Astrocyte (in vitro differentiated cells and primary cell): ENCODE results near the gene COPS7B. TPM values are rescaled to one million over a fixed set of nuclear protein-coding genes. Genes with fewer than 3 reads are reported as not detected.

Experiments
- DNase-seq: peaks from one replicate; pipeline ENCODE4 v3.0.0-alpha.2; 2010; ENCODE audit warnings: low read depth
- FAIRE-seq: peaks from 2 replicates; lab custom pipeline; 2011; peaks lifted over from hg19 to GRCh38; lab: Jason Lieb, UNC
- H2AFZ ChIP-seq: 2 replicates; pipeline ENCODE4 v1.6.0; 2012; ENCODE audit warnings: low read depth, low read length, inconsistent platforms
- H3K27ac ChIP-seq: 2 replicates; pipeline ENCODE4 v1.5.1; 2011; ENCODE audit warnings: low read depth, low read length, inconsistent platforms
- H3K27me3 ChIP-seq: 2 replicates; pipeline ENCODE4 v1.6.0; 2011; ENCODE audit warnings: low read length, inconsistent platforms; ENCODE audit not compliant: insufficient read depth
- H3K36me3 ChIP-seq: 2 replicates; pipeline ENCODE4 v1.5.1; 2011; ENCODE audit warnings: low read length, inconsistent platforms; ENCODE audit not compliant: insufficient read depth
- H3K4me1 ChIP-seq: 2 replicates; pipeline ENCODE4 v1.5.1; 2011; ENCODE audit warnings: low read length, inconsistent platforms; ENCODE audit not compliant: insufficient read depth
- H3K4me2 ChIP-seq: 2 replicates; pipeline ENCODE4 v1.6.0; 2012; ENCODE audit warnings: low read length, inconsistent platforms
- H3K4me3 ChIP-seq: 2 replicates; pipeline ENCODE4 v1.5.1; 2011; ENCODE audit warnings: low read depth, mild to moderate bottlenecking, low read length, inconsistent platforms; ENCODE audit not compliant: insufficient read depth
- H3K79me2 ChIP-seq: 2 replicates; pipeline ENCODE4 v1.6.0; 2012; ENCODE audit warnings: mild to moderate bottlenecking, low read length, inconsistent platforms; ENCODE audit not compliant: insufficient read depth
- H3K9ac ChIP-seq: 2 replicates; pipeline ENCODE4 v1.6.0; 2012; ENCODE audit warnings: mild to moderate bottlenecking, low read length, inconsistent platforms
- H3K9me3 ChIP-seq: 2 replicates; pipeline ENCODE4 v1.5.1; 2012; ENCODE audit warnings: low read depth, mild to moderate bottlenecking, low read length, inconsistent platforms; ENCODE audit not compliant: insufficient read depth
- H4K20me1 ChIP-seq: 2 replicates; pipeline ENCODE4 v1.6.0; 2012; ENCODE audit warnings: low read length, inconsistent platforms; ENCODE audit not compliant: insufficient read depth
- H3K27ac Mint-ChIP-seq: one replicate; pipeline ENCODE4 v1.8.0; 2021; ENCODE audit warnings: mild to moderate bottlenecking, mixed read lengths; ENCODE audit not compliant: unreplicated experiment
- H3K27me3 Mint-ChIP-seq: one replicate; pipeline ENCODE4 v1.8.0; 2021; ENCODE audit warnings: low read depth, mixed read lengths; ENCODE audit not compliant: unreplicated experiment
- H3K36me3 Mint-ChIP-seq: one replicate; pipeline ENCODE4 v1.8.0; 2021; ENCODE audit warnings: low read depth, mixed read lengths; ENCODE audit not compliant: unreplicated experiment
- H3K4me1 Mint-ChIP-seq: one replicate; pipeline ENCODE4 v1.8.0; 2021; ENCODE audit warnings: low read depth, mixed read lengths; ENCODE audit not compliant: unreplicated experiment
- H3K4me3 Mint-ChIP-seq: one replicate; pipeline ENCODE4 v1.8.0; 2021; ENCODE audit warnings: mild to moderate bottlenecking, moderate library complexity, mixed read lengths; ENCODE audit not compliant: unreplicated experiment
- H3K9me3 Mint-ChIP-seq: one replicate; pipeline ENCODE4 v1.8.0; 2021; ENCODE audit warnings: mild to moderate bottlenecking, mixed read lengths; ENCODE audit not compliant: unreplicated experiment
- EZH2 ChIP-seq: IDR thresholded peaks from 2 replicates; pipeline ENCODE4 v1.6.1; 2012; ENCODE audit warnings: mild to moderate bottlenecking, low read length, inconsistent platforms; ENCODE audit not compliant: insufficient read depth
- total RNA-seq: library from RNA; stranded (reverse); gene quantifications from 2 replicates; pipeline ENCODE4 v1.2.1, GENCODE V29; 2021
- TF ChIP-seq, protein P1 (sequence below): IDR thresholded peaks from 2 replicates; pipeline ENCODE4 v1.5.1; 2011; ENCODE audit warnings: low read depth, mild to moderate bottlenecking, inconsistent platforms, low read length, moderate library complexity; ENCODE audit not compliant: insufficient read depth

The COPS7B gene
- total RNA-seq, 1 donor from 2014 or later = 45.0 TPM

DNA sequence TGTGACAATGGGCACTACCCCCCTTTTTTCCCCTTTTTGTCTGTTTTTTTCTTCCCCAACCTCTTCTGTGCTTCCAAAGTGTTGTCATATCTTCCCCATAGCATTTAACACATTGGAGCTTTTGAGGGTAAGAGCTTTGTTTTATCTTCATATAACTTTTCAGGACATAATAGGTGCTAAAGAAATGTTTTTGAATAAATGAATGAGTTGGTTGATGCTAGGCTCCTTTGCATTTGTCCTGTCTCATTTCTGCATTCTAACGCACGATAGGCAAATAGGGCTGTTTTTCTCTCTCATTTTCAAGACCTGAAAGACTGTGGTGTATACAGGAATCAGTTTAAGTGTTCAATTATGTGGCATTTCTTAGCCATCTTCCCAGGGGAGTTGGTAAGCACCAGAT lies 832 bp upstream of the COPS7B start:
- Histone ChIP-seq H3K4me3 (peak overlapping the region; percentile 92), H3K36me3 (no peaks in the 10 kb centered on the region), H4K20me1 (peaks cover 29% of the 10 kb centered on the region), H2AFZ (peak overlapping the region; percentile 92), H3K4me1 (peaks cover 18% of the 10 kb centered on the region), H3K9me3 (no peaks in the 10 kb centered on the region), H3K27me3 (no peaks in the 10 kb centered on the region), H3K9ac (peak overlapping the region; percentile 86), H3K27ac (no peak overlapping the region), H3K4me2 (peak overlapping the region; percentile 99), H3K79me2 (peaks cover 41% of the 10 kb centered on the region)
- Mint-ChIP-seq H3K4me3 (peak overlapping the region; percentile 95), H3K9me3 (no peaks in the 10 kb centered on the region), H3K27me3 (no peaks in the 10 kb centered on the region), H3K4me1 (peaks cover 24% of the 10 kb centered on the region), H3K36me3 (no peaks in the 10 kb centered on the region), H3K27ac (no peak overlapping the region)
- no peak for TF ChIP-seq EZH2
- TF ChIP-seq, protein P1, sequence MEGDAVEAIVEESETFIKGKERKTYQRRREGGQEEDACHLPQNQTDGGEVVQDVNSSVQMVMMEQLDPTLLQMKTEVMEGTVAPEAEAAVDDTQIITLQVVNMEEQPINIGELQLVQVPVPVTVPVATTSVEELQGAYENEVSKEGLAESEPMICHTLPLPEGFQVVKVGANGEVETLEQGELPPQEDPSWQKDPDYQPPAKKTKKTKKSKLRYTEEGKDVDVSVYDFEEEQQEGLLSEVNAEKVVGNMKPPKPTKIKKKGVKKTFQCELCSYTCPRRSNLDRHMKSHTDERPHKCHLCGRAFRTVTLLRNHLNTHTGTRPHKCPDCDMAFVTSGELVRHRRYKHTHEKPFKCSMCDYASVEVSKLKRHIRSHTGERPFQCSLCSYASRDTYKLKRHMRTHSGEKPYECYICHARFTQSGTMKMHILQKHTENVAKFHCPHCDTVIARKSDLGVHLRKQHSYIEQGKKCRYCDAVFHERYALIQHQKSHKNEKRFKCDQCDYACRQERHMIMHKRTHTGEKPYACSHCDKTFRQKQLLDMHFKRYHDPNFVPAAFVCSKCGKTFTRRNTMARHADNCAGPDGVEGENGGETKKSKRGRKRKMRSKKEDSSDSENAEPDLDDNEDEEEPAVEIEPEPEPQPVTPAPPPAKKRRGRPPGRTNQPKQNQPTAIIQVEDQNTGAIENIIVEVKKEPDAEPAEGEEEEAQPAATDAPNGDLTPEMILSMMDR = no peak
- FAIRE-seq (no peak), DNase-seq (no peak)

DNA sequence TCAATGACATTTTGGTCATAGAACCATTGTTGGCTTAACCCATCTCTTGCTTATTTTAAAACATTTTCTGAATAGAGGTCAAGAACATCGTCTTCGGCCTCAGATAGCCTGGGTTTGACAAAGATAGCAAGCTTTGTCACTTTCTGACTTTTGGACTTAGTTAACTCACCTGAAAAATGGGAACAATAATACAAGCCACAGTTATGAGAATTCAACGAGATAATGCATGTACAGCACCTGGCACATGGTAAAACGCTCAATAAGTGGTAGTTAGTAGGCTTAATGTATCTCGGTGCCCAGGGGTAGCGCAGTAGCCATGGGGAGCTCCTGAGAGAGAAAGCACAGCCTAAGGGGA lies 446 bp upstream of the COPS7B start:
- Mint-ChIP-seq H3K27me3 (no peaks in the 10 kb centered on the region), H3K27ac (peak overlapping the region; percentile 16), H3K36me3 (no peaks in the 10 kb centered on the region), H3K9me3 (no peaks in the 10 kb centered on the region), H3K4me1 (peaks cover 24% of the 10 kb centered on the region), H3K4me3 (peak overlapping the region; percentile 95)
- H3K9me3 ChIP-seq = no peaks in the 10 kb centered on the region
- DNase-seq (no peak), FAIRE-seq (no peak)
- H3K4me2 ChIP-seq = peak overlapping the region; percentile 99
- H3K79me2 ChIP-seq = peaks cover 43% of the 10 kb centered on the region
- H4K20me1 ChIP-seq = peaks cover 30% of the 10 kb centered on the region
- peak overlapping the region; percentile 61 for H3K27ac ChIP-seq
- no peaks in the 10 kb centered on the region for H3K27me3 ChIP-seq
- no peaks in the 10 kb centered on the region for H3K36me3 ChIP-seq
- peak overlapping the region; percentile 92 for H2AFZ ChIP-seq
- peak overlapping the region; percentile 92 for H3K4me3 ChIP-seq
- TF ChIP-seq, protein P1 = no peak
- TF ChIP-seq EZH2 = no peak
- H3K9ac ChIP-seq = peak overlapping the region; percentile 86
- H3K4me1 ChIP-seq = peaks cover 18% of the 10 kb centered on the region

DNA sequence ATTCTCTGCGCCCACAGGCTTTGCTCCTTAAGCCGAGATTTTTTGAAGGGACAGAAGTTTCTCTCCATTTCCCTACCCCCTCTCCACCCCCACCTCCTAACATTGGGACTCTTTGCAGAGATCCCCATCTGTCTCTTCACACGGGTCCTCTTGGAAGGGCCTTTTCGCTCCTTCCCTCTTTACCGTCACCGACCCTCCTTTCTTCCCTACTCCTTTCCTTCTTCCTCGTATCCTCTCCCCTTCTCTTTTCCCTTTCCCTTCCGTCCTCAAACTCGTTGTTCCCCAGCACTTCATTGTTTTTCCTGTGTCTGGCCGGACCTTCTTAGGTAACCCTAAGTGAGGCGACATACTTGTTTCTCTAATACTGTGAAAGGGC lies 660 bp downstream of the COPS7B start:
- FAIRE-seq = no peak
- Histone ChIP-seq H3K4me1 (peaks cover 15% of the 10 kb centered on the region), H2AFZ (peak overlapping the region; percentile 92), H4K20me1 (peaks cover 40% of the 10 kb centered on the region), H3K9me3 (no peaks in the 10 kb centered on the region), H3K4me2 (peak overlapping the region; percentile 99), H3K79me2 (peaks cover 54% of the 10 kb centered on the region), H3K36me3 (peaks cover 10% of the 10 kb centered on the region), H3K9ac (peak overlapping the region; percentile 86), H3K27ac (no peak overlapping the region), H3K4me3 (peak overlapping the region; percentile 92), H3K27me3 (no peaks in the 10 kb centered on the region)
- Mint-ChIP-seq H3K27ac (peak overlapping the region; percentile 76), H3K4me1 (peaks cover 23% of the 10 kb centered on the region), H3K27me3 (no peaks in the 10 kb centered on the region), H3K4me3 (peak overlapping the region; percentile 95), H3K9me3 (no peaks in the 10 kb centered on the region), H3K36me3 (no peaks in the 10 kb centered on the region)
- TF ChIP-seq, protein P1 = no peak
- TF ChIP-seq EZH2 = no peak
- no peak for DNase-seq
